Hepatocyte (in vitro differentiated cells): ENCODE measurements around the gene PRSS58.

Experiments
- EZH2 ChIP-seq: fragments of 200-600 bp; sonication (generic); IDR thresholded peaks from 2 replicates; pipeline ENCODE4 v1.6.1; 2016; ENCODE audit warnings: antibody characterized with exemption, mild to moderate bottlenecking, borderline replicate concordance
- TF ChIP-seq, protein P1 (sequence below): fragments of 200-600 bp; sonication (generic); IDR thresholded peaks from 2 replicates; pipeline ENCODE4 v1.5.1; 2016; ENCODE audit warnings: antibody characterized with exemption, mild to moderate bottlenecking; ENCODE audit not compliant: poor library complexity

DNA sequence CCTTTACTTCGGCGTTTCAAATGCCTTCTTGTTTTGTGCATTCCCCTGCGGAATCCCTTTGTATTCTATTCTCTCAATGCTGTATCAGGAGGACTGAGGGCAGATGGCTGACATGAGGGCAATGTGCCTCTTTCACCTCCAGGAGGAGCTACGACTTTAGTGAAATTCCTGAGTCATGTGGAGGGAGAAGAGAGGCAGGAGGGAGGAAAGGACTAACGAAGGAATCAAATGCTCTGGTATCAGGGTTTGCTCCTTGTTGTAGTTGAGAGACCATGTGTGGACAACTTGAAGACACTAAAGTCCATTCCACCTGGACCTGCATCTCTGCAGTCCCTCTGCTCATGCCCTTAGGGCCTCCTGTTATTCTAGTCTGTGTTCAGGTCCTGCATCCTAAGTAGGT, 40.2 kb upstream of the PRSS58 start:
- TF ChIP-seq, protein P1, sequence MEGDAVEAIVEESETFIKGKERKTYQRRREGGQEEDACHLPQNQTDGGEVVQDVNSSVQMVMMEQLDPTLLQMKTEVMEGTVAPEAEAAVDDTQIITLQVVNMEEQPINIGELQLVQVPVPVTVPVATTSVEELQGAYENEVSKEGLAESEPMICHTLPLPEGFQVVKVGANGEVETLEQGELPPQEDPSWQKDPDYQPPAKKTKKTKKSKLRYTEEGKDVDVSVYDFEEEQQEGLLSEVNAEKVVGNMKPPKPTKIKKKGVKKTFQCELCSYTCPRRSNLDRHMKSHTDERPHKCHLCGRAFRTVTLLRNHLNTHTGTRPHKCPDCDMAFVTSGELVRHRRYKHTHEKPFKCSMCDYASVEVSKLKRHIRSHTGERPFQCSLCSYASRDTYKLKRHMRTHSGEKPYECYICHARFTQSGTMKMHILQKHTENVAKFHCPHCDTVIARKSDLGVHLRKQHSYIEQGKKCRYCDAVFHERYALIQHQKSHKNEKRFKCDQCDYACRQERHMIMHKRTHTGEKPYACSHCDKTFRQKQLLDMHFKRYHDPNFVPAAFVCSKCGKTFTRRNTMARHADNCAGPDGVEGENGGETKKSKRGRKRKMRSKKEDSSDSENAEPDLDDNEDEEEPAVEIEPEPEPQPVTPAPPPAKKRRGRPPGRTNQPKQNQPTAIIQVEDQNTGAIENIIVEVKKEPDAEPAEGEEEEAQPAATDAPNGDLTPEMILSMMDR = no peak
- no peak for TF ChIP-seq EZH2
